Measurements from ENCODE around the gene NR3C1. TPM values are rescaled to one million over a fixed set of nuclear protein-coding genes. Genes with fewer than 3 reads are reported as not detected.

NR3C1 gene
- total RNA-seq, 1 experiment from 2014 or later: 16.0 TPM

DNA sequence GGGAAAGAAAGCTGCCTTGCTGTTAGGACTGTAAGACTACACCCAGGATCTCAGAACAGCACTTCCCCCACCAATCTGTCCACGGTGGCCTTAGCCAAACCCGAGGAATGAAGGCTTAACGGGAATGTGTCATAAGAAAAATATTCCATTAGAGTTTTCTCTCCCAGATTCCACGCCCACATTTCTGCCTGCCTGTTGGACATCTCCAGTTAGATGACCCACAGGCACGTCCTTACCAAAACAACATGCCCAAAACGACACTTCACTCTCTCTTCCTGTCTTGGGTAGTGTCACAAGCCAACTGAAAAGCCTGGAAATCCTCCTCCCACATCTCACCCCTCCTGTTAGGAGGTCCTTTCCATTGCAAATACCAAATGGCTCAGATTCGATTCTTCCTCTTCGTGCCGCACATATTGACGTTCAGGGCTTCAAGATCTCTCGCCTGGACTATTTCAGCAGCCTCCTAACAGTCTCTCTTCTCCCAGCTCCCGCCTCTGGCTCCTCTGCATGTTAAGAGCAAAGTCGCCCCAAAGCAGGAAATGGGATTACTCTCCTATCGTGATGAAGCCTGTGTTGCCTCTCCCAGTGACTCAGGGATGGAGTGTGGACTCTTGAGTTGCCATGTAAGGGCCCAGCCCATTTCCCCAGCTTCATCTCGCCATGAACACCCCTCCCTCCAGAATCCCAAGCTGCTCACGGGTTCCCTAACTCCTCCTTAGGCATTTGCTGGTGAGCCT lies 159.3 kb downstream of the NR3C1 start:
- peak; percentile 45 for TF ChIP-seq POLR2A (IDR thresholded peaks at IDR 0.05; ENCODE audit: borderline replicate concordance, extremely low read depth, insufficient read depth, insufficient read length)
- no peak for TF ChIP-seq SIN3A (IDR thresholded peaks at IDR 0.05; ENCODE audit: low read depth)
- TF ChIP-seq, protein P1, sequence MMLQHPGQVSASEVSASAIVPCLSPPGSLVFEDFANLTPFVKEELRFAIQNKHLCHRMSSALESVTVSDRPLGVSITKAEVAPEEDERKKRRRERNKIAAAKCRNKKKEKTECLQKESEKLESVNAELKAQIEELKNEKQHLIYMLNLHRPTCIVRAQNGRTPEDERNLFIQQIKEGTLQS (IDR thresholded peaks at IDR 0.05): no peak
- TF ChIP-seq SP1 (IDR thresholded peaks at IDR 0.05; ENCODE audit: low read depth): no peak
- TF ChIP-seq TCF7L2 (IDR thresholded peaks at IDR 0.05; ENCODE audit: borderline replicate concordance, extremely low read depth, insufficient read depth, insufficient read length): peak; percentile 40
- no peak for TF ChIP-seq EZH2 (IDR thresholded peaks at IDR 0.05)
- TF ChIP-seq, protein P2, sequence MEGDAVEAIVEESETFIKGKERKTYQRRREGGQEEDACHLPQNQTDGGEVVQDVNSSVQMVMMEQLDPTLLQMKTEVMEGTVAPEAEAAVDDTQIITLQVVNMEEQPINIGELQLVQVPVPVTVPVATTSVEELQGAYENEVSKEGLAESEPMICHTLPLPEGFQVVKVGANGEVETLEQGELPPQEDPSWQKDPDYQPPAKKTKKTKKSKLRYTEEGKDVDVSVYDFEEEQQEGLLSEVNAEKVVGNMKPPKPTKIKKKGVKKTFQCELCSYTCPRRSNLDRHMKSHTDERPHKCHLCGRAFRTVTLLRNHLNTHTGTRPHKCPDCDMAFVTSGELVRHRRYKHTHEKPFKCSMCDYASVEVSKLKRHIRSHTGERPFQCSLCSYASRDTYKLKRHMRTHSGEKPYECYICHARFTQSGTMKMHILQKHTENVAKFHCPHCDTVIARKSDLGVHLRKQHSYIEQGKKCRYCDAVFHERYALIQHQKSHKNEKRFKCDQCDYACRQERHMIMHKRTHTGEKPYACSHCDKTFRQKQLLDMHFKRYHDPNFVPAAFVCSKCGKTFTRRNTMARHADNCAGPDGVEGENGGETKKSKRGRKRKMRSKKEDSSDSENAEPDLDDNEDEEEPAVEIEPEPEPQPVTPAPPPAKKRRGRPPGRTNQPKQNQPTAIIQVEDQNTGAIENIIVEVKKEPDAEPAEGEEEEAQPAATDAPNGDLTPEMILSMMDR (IDR thresholded peaks at IDR 0.05 in 2 of 3, conservative IDR thresholded peaks at IDR 0.05 in 1 of 3; ENCODE audit: borderline replicate concordance in 1 of 3, insufficient read depth in 1 of 3, low read depth in 2 of 3, low read length in 2 of 3): no peak
- TF ChIP-seq ZNF274 (IDR thresholded peaks at IDR 0.05; ENCODE audit: low read depth, low read length): no peak
- no peak for TF ChIP-seq ELF1 (IDR thresholded peaks at IDR 0.05; ENCODE audit: borderline replicate concordance, low read depth)
- no peak for TF ChIP-seq FOSL1 (IDR thresholded peaks at IDR 0.05; ENCODE audit: low read depth)
- no peak for TF ChIP-seq CEBPB (IDR thresholded peaks at IDR 0.05; ENCODE audit: low read depth)
- peak; percentile 49; the same call in 1 of the 2 replicates for TF ChIP-seq POLR2AphosphoS5 (IDR thresholded peaks at IDR 0.05; ENCODE audit: low read depth, low read length)
- TF ChIP-seq, protein P3, sequence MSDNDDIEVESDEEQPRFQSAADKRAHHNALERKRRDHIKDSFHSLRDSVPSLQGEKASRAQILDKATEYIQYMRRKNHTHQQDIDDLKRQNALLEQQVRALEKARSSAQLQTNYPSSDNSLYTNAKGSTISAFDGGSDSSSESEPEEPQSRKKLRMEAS (IDR thresholded peaks at IDR 0.05): no peak
- no peak for TF ChIP-seq YY1 (IDR thresholded peaks at IDR 0.05; ENCODE audit: extremely low read depth, insufficient replicate concordance, low read depth, low read length)
- Histone ChIP-seq H3K4me1 (ENCODE audit: control insufficient read depth in 1 of 2, insufficient read depth in 2 of 2, low read length in 2 of 2) (peaks cover 51 to 76% of the 10 kb centered on the region in 2 experiments), H3K79me2 (ENCODE audit: insufficient read depth, low read length) (no peaks in the 10 kb centered on the region), H3K27ac (ENCODE audit: low read depth, low read length) (peak overlapping the region; percentile 77), H3K9me2 (ENCODE audit: insufficient read depth) (no peaks in the 10 kb centered on the region), H3K4me3 (replicated peaks in 1 of 2; ENCODE audit: low read depth in 1 of 2, low read length in 2 of 2) (peak overlapping the region; percentile 8 to 45; a peak in 2 of 4 replicates), H4K20me1 (ENCODE audit: insufficient read depth) (no peaks in the 10 kb centered on the region), H2AFZ (ENCODE audit: low read depth, low read length, poor library complexity, severe bottlenecking) (peak overlapping the region; percentile 42), H3K9ac (ENCODE audit: low read length) (peak overlapping the region; percentile 55), H3K27me3 (ENCODE audit: insufficient read depth, low read length) (no peaks in the 10 kb centered on the region), H3K36me3 (ENCODE audit: control insufficient read depth in 1 of 2, insufficient read depth in 2 of 2, low read length in 2 of 2) (no peaks in the 10 kb centered on the region), H3K4me2 (ENCODE audit: low read length) (peak overlapping the region; percentile 81), H3K9me3 (ENCODE audit: control insufficient read depth in 1 of 2, insufficient read depth in 1 of 2, low read depth in 1 of 2, low read length in 2 of 2) (no peaks in the 10 kb centered on the region; a peak in 1 of 4 replicates)
- TSS peak; percentile 92 for BruUV-seq (replicated peaks)
- ChIA-PET RAD21 (ENCODE audit: low non-redundant PET in 1 of 2, low total read pairs in 2 of 2, uncharacterized antibody in 2 of 2, unreplicated experiment in 2 of 2) (no interaction called here), POLR2A (no interaction called here), CTCF (no interaction called here)
- DNase-seq (ENCODE audit: low read depth, low spot score) (peak; percentile 82), ATAC-seq (peak; percentile 69)
- intact Hi-C loops (cut with micrococcal nuclease): loop anchor here (2.0 kb wide), 1 partner anchor 159 kb away; the partner anchor contains the start of gene NR3C1

All from HCT116 (cell line).